ENCODE measurements around the gene HEXIM2.

The HEXIM2 gene

GRCh38 chr17:45131616-45132319, 29.9 kb upstream of the HEXIM2 start (continued):
- TF ChIP-seq ZSCAN30 (tag by site-specific recombination; IDR thresholded peaks at IDR 0.05) (peak; percentile 69; the same call in 1 of the 2 replicates), SCRT2 (tag by site-specific recombination; IDR thresholded peaks at IDR 0.05) (peak; percentile 26; the same call in 1 of the 2 replicates), ZNF629 (tag by site-specific recombination; IDR thresholded peaks at IDR 0.05) (peak; percentile 54), ZNF473 (tag by site-specific recombination; IDR thresholded peaks at IDR 0.05) (no peak), PRDM1 (tag by site-specific recombination; IDR thresholded peaks at IDR 0.05) (no peak), OVOL3 (tag by site-specific recombination; IDR thresholded peaks at IDR 0.05) (no peak), RBAK (tag by site-specific recombination; IDR thresholded peaks at IDR 0.05) (no peak), ZBTB7A (tag by site-specific recombination; IDR thresholded peaks at IDR 0.05; ENCODE audit: low read depth) (peak; percentile 92), ZNF211 (tag by site-specific recombination; IDR thresholded peaks at IDR 0.05; ENCODE audit: low read depth) (no peak), ZNF335 (tag by site-specific recombination; conservative IDR thresholded peaks at IDR 0.05) (no peak), MZF1 (tag by site-specific recombination; IDR thresholded peaks at IDR 0.05; ENCODE audit: borderline replicate concordance) (no peak), KLF1 (tag by site-specific recombination; IDR thresholded peaks at IDR 0.05) (no peak), ZNF155 (tag by site-specific recombination; IDR thresholded peaks at IDR 0.05) (no peak), HIC1 (tag by site-specific recombination; IDR thresholded peaks at IDR 0.05) (peak; percentile 65; the same call in 1 of the 2 replicates), ZNF311 (tag by site-specific recombination; IDR thresholded peaks at IDR 0.05; ENCODE audit: borderline replicate concordance) (no peak), ZNF324 (tag by site-specific recombination; IDR thresholded peaks at IDR 0.05) (no peak), WT1 (tag by site-specific recombination; IDR thresholded peaks at IDR 0.05) (peak; percentile 41; the same call in 1 of the 2 replicates), ZFHX2 (tag by site-specific recombination; conservative IDR thresholded peaks at IDR 0.05) (no peak), ZXDB (tag by site-specific recombination; IDR thresholded peaks at IDR 0.05) (peak; percentile 46; the same call in 1 of the 2 replicates), ZNF354C (tag by site-specific recombination; IDR thresholded peaks at IDR 0.05; ENCODE audit: borderline replicate concordance, low read depth) (no peak), TRIM28 (IDR thresholded peaks at IDR 0.05; ENCODE audit: borderline replicate concordance, low read length) (no peak), ZNF112 (tag by site-specific recombination; IDR thresholded peaks at IDR 0.05) (no peak), ZNF529 (tag by site-specific recombination; IDR thresholded peaks at IDR 0.05; ENCODE audit: insufficient replicate concordance) (no peak), ZNF792 (tag by site-specific recombination; IDR thresholded peaks at IDR 0.05) (no peak), ZNF768 (tag by site-specific recombination; IDR thresholded peaks at IDR 0.05) (no peak)
- TF ChIP-seq, protein P1, sequence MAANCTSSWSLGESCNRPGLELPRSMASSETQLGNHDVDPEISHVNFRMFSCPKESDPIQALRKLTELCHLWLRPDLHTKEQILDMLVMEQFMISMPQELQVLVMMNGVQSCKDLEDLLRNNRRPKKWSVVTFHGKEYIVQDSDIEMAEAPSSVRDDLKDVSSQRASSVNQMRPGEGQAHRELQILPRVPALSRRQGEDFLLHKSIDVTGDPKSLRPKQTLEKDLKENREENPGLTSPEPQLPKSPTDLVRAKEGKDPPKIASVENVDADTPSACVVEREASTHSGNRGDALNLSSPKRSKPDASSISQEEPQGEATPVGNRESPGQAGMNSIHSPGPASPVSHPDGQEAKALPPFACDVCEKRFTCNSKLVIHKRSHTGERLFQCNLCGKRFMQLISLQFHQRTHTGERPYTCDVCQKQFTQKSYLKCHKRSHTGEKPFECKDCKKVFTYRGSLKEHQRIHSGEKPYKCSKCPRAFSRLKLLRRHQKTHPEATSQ (tag by site-specific recombination; IDR thresholded peaks at IDR 0.05), result peak; percentile 88
- TF ChIP-seq, protein P2, sequence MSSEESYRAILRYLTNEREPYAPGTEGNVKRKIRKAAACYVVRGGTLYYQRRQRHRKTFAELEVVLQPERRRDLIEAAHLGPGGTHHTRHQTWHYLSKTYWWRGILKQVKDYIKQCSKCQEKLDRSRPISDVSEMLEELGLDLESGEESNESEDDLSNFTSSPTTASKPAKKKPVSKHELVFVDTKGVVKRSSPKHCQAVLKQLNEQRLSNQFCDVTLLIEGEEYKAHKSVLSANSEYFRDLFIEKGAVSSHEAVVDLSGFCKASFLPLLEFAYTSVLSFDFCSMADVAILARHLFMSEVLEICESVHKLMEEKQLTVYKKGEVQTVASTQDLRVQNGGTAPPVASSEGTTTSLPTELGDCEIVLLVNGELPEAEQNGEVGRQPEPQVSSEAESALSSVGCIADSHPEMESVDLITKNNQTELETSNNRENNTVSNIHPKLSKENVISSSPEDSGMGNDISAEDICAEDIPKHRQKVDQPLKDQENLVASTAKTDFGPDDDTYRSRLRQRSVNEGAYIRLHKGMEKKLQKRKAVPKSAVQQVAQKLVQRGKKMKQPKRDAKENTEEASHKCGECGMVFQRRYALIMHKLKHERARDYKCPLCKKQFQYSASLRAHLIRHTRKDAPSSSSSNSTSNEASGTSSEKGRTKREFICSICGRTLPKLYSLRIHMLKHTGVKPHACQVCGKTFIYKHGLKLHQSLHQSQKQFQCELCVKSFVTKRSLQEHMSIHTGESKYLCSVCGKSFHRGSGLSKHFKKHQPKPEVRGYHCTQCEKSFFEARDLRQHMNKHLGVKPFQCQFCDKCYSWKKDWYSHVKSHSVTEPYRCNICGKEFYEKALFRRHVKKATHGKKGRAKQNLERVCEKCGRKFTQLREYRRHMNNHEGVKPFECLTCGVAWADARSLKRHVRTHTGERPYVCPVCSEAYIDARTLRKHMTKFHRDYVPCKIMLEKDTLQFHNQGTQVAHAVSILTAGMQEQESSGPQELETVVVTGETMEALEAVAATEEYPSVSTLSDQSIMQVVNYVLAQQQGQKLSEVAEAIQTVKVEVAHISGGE (tag by site-specific recombination; conservative IDR thresholded peaks at IDR 0.05; ENCODE audit: low read depth), result no peak
- TF ChIP-seq, protein P3, sequence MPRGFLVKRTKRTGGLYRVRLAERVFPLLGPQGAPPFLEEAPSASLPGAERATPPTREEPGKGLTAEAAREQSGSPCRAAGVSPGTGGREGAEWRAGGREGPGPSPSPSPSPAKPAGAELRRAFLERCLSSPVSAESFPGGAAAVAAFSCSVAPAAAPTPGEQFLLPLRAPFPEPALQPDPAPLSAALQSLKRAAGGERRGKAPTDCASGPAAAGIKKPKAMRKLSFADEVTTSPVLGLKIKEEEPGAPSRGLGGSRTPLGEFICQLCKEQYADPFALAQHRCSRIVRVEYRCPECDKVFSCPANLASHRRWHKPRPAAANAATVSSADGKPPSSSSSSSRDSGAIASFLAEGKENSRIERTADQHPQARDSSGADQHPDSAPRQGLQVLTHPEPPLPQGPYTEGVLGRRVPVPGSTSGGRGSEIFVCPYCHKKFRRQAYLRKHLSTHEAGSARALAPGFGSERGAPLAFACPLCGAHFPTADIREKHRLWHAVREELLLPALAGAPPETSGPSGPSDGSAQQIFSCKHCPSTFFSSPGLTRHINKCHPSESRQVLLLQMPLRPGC (tag by site-specific recombination; IDR thresholded peaks at IDR 0.05), result no peak
- TF ChIP-seq, protein P4, sequence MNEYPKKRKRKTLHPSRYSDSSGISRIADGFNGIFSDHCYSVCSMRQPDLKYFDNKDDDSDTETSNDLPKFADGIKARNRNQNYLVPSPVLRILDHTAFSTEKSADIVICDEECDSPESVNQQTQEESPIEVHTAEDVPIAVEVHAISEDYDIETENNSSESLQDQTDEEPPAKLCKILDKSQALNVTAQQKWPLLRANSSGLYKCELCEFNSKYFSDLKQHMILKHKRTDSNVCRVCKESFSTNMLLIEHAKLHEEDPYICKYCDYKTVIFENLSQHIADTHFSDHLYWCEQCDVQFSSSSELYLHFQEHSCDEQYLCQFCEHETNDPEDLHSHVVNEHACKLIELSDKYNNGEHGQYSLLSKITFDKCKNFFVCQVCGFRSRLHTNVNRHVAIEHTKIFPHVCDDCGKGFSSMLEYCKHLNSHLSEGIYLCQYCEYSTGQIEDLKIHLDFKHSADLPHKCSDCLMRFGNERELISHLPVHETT (tag by site-specific recombination; IDR thresholded peaks at IDR 0.05), result peak; percentile 77
- TF ChIP-seq, protein P5, sequence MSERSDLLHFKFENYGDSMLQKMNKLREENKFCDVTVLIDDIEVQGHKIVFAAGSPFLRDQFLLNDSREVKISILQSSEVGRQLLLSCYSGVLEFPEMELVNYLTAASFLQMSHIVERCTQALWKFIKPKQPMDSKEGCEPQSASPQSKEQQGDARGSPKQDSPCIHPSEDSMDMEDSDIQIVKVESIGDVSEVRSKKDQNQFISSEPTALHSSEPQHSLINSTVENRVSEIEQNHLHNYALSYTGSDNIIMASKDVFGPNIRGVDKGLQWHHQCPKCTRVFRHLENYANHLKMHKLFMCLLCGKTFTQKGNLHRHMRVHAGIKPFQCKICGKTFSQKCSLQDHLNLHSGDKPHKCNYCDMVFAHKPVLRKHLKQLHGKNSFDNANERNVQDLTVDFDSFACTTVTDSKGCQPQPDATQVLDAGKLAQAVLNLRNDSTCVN (tag by site-specific recombination; optimal IDR thresholded peaks at IDR 0.05), result peak; percentile 35

Data from HEK293 (cell line).